ENCODE measurements around the gene LMX1B. TPM values are rescaled to one million over a fixed set of nuclear protein-coding genes. Genes with fewer than 3 reads are reported as not detected.

LMX1B gene
- total RNA-seq, 1 experiment from 2014 or later = 0.55 TPM

GRCh38 chr9:126695701-126696400 is 82.1 kb downstream of the LMX1B start:
- Histone ChIP-seq H3K27me3 (ENCODE audit: low read length) (no peaks in the 10 kb centered on the region), H3K9me3 (ENCODE audit: low read length) (no peaks in the 10 kb centered on the region), H3K9ac (ENCODE audit: low read length) (no peak overlapping the region), H3F3A (ENCODE audit: low read length, unreplicated experiment) (no peaks in the 10 kb centered on the region), H3K27ac (ENCODE audit: low read length) (no peak overlapping the region), H3K36me3 (ENCODE audit: low read depth, low read length) (no peaks in the 10 kb centered on the region), H3K4me1 (ENCODE audit: insufficient read depth, low read length) (no peaks in the 10 kb centered on the region), H3K4me2 (ENCODE audit: low read length) (no peak overlapping the region), H3K79me2 (ENCODE audit: low read length) (no peaks in the 10 kb centered on the region), H2AFZ (ENCODE audit: low read length) (no peak overlapping the region), H3K4me3 (ENCODE audit: low read length) (no peak overlapping the region), H3K9me2 (replicated peaks; ENCODE audit: low read length) (no peaks in the 10 kb centered on the region), H4K20me1 (ENCODE audit: low read length) (no peaks in the 10 kb centered on the region)
- no peak for DNase-seq
- BruUV-seq (replicated peaks) = no TSS peak
- intact Hi-C loops (cut with micrococcal nuclease) = no loop called here
- TF ChIP-seq EZH2 (IDR thresholded peaks at IDR 0.05; ENCODE audit: low read length, unreplicated experiment) (no peak), EZH2phosphoT487 (IDR thresholded peaks at IDR 0.05; ENCODE audit: borderline replicate concordance, low read length) (no peak), CTCF (conservative IDR thresholded peaks at IDR 0.05; ENCODE audit: low read depth, low read length) (no peak)
- CTCF ChIA-PET = no interaction called here
- no peak for ATAC-seq
- POLR2A ChIA-PET (ENCODE audit: unreplicated experiment) = no interaction called here

GRCh38 chr9:126696401-126697145 is 82.8 kb downstream of the LMX1B start:
- no peak overlapping the region for H3K4me2 ChIP-seq (ENCODE audit: low read length)
- no peak overlapping the region for H3K9ac ChIP-seq (ENCODE audit: low read length)
- intact Hi-C loops (cut with micrococcal nuclease) = no loop called here
- H3F3A ChIP-seq (ENCODE audit: low read length, unreplicated experiment) = no peaks in the 10 kb centered on the region
- ChIA-PET POLR2A (ENCODE audit: unreplicated experiment) (no interaction called here), CTCF (no interaction called here)
- no peaks in the 10 kb centered on the region for H4K20me1 ChIP-seq (ENCODE audit: low read length)
- TF ChIP-seq CTCF (conservative IDR thresholded peaks at IDR 0.05; ENCODE audit: low read depth, low read length) = no peak
- no peak for TF ChIP-seq EZH2phosphoT487 (IDR thresholded peaks at IDR 0.05; ENCODE audit: borderline replicate concordance, low read length)
- TF ChIP-seq EZH2 (IDR thresholded peaks at IDR 0.05; ENCODE audit: low read length, unreplicated experiment) = no peak
- BruUV-seq (replicated peaks) = no TSS peak
- no peak for ATAC-seq
- H3K4me1 ChIP-seq (ENCODE audit: insufficient read depth, low read length) = no peaks in the 10 kb centered on the region
- no peak overlapping the region for H3K4me3 ChIP-seq (ENCODE audit: low read length)
- no peaks in the 10 kb centered on the region for H3K79me2 ChIP-seq (ENCODE audit: low read length)
- no peaks in the 10 kb centered on the region for H3K9me3 ChIP-seq (ENCODE audit: low read length)
- H2AFZ ChIP-seq (ENCODE audit: low read length) = no peak overlapping the region
- no peaks in the 10 kb centered on the region for H3K27me3 ChIP-seq (ENCODE audit: low read length)
- no peak overlapping the region for H3K27ac ChIP-seq (ENCODE audit: low read length)
- H3K9me2 ChIP-seq (replicated peaks; ENCODE audit: low read length) = no peaks in the 10 kb centered on the region
- no peak for DNase-seq
- H3K36me3 ChIP-seq (ENCODE audit: low read depth, low read length) = no peaks in the 10 kb centered on the region

- intact Hi-C loops (cut with micrococcal nuclease) = no loop called here
- H3F3A ChIP-seq (ENCODE audit: low read length, unreplicated experiment) = no peaks in the 10 kb centered on the region
- no peak for ATAC-seq
- no peaks in the 10 kb centered on the region for H4K20me1 ChIP-seq (ENCODE audit: low read length)
- no peaks in the 10 kb centered on the region for H3K9me2 ChIP-seq (replicated peaks; ENCODE audit: low read length)
- no peak overlapping the region for H3K27ac ChIP-seq (ENCODE audit: low read length)
- no peak for TF ChIP-seq CTCF (conservative IDR thresholded peaks at IDR 0.05; ENCODE audit: low read depth, low read length)
- no peak for TF ChIP-seq EZH2 (IDR thresholded peaks at IDR 0.05; ENCODE audit: low read length, unreplicated experiment)
- TF ChIP-seq EZH2phosphoT487 (IDR thresholded peaks at IDR 0.05; ENCODE audit: borderline replicate concordance, low read length) = no peak
- H3K36me3 ChIP-seq (ENCODE audit: low read depth, low read length) = no peaks in the 10 kb centered on the region
- CTCF ChIA-PET = no interaction called here
- no peaks in the 10 kb centered on the region for H3K79me2 ChIP-seq (ENCODE audit: low read length)
- BruUV-seq (replicated peaks) = no TSS peak
- no peak overlapping the region for H3K4me3 ChIP-seq (ENCODE audit: low read length)
- DNase-seq = no peak
- H2AFZ ChIP-seq (ENCODE audit: low read length) = no peak overlapping the region
- no peak overlapping the region for H3K4me2 ChIP-seq (ENCODE audit: low read length)
- H3K4me1 ChIP-seq (ENCODE audit: insufficient read depth, low read length) = no peaks in the 10 kb centered on the region
- H3K9ac ChIP-seq (ENCODE audit: low read length) = no peak overlapping the region
- no peaks in the 10 kb centered on the region for H3K27me3 ChIP-seq (ENCODE audit: low read length)
- no peaks in the 10 kb centered on the region for H3K9me3 ChIP-seq (ENCODE audit: low read length)
- POLR2A ChIA-PET (ENCODE audit: unreplicated experiment) = no interaction called here
Measured at GRCh38 chr9:126697330-126697729, 83.6 kb downstream of the LMX1B start.
